Mesothelial cell of epicardium (in vitro differentiated cells): ENCODE results near the gene DLL3. TPM values are rescaled to one million over a fixed set of nuclear protein-coding genes. Genes with fewer than 3 reads are reported as not detected.

Experiments
- DNase-seq, 2 experiments: peaks; one replicate each; pipeline ENCODE4 v3.0.0; 2021; ENCODE audit warnings: low spot score in 2 of 2; ENCODE audit not compliant: unreplicated experiment in 2 of 2
- H3K27ac Mint-ChIP-seq: 2 replicates; pipeline ENCODE4 v1.8.0; 2021; ENCODE audit warnings: mixed read lengths
- H3K27me3 Mint-ChIP-seq: 2 replicates; pipeline ENCODE4 v1.8.0; 2021; ENCODE audit warnings: low read depth, mixed read lengths
- H3K36me3 Mint-ChIP-seq: 2 replicates; pipeline ENCODE4 v1.8.0; 2021; ENCODE audit warnings: mixed read lengths
- H3K4me1 Mint-ChIP-seq: 2 replicates; pipeline ENCODE4 v1.8.0; 2021; ENCODE audit warnings: mixed read lengths
- H3K4me3 Mint-ChIP-seq: 2 replicates; pipeline ENCODE4 v1.8.0; 2021; ENCODE audit warnings: mild to moderate bottlenecking, moderate library complexity, mixed read lengths
- H3K9me3 Mint-ChIP-seq: 2 replicates; pipeline ENCODE4 v1.8.0; 2021; ENCODE audit warnings: mixed read lengths
- CTCF ChIP-seq: fragments of 200-600 bp; sonication (generic); IDR thresholded peaks from one replicate; pipeline ENCODE4 v1.5.0; 2021; ENCODE audit warnings: antibody characterized with exemption; ENCODE audit not compliant: unreplicated experiment
- total RNA-seq: library from RNA; stranded (reverse); gene quantifications from 3 replicates; pipeline ENCODE4 v1.2.1, GENCODE V29; 2021

The DLL3 gene
- total RNA-seq, 1 donor from 2014 or later: 0.40 TPM

DNA sequence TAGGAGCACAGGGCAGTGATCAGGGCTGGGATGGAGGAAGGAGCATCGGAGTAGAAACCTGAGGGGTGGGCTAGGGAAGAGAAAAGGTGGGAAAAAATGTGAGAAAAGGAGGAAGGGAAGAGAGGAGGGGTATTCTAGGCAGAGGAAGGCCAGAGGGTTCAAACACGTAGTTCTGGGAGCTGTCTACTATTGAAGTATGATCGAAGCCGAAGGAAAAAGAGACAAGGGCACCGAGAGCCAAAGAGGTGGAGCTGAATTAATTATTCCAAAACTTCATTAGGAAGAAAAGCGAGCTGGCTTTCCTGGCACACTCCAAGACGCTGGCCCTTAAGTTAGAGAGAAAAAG, 7.8 kb downstream of the DLL3 start:
- Mint-ChIP-seq H3K27ac (no peak overlapping the region), H3K9me3 (no peaks in the 10 kb centered on the region), H3K4me3 (peak overlapping the region; percentile 46), H3K36me3 (no peaks in the 10 kb centered on the region), H3K27me3 (peaks cover 84% of the 10 kb centered on the region), H3K4me1 (peaks cover 6% of the 10 kb centered on the region)
- DNase-seq: no peak
- no peak for TF ChIP-seq CTCF

GRCh38 chr19:39506944-39507714, 8.4 kb downstream of the DLL3 start:
- Mint-ChIP-seq H3K4me3 (peak overlapping the region; percentile 65), H3K36me3 (no peaks in the 10 kb centered on the region), H3K4me1 (peaks cover 6% of the 10 kb centered on the region), H3K27me3 (peaks cover 81% of the 10 kb centered on the region), H3K9me3 (no peaks in the 10 kb centered on the region), H3K27ac (no peak overlapping the region)
- TF ChIP-seq CTCF: no peak
- peak; percentile 39 to 71 for DNase-seq

GRCh38 chr19:39507715-39508364, 9.1 kb downstream of the DLL3 start:
- peak overlapping the region; percentile 65 for H3K4me3 Mint-ChIP-seq
- H3K27me3 Mint-ChIP-seq: peaks cover 84% of the 10 kb centered on the region
- H3K4me1 Mint-ChIP-seq: peaks cover 6% of the 10 kb centered on the region
- H3K9me3 Mint-ChIP-seq: no peaks in the 10 kb centered on the region
- DNase-seq: no peak
- H3K36me3 Mint-ChIP-seq: no peaks in the 10 kb centered on the region
- H3K27ac Mint-ChIP-seq: no peak overlapping the region
- TF ChIP-seq CTCF: no peak

- no peak for TF ChIP-seq CTCF
- Mint-ChIP-seq H3K27ac (no peak overlapping the region), H3K27me3 (peaks cover 84% of the 10 kb centered on the region), H3K36me3 (no peaks in the 10 kb centered on the region), H3K9me3 (no peaks in the 10 kb centered on the region), H3K4me3 (no peak overlapping the region), H3K4me1 (peaks cover 6% of the 10 kb centered on the region)
- no peak for DNase-seq
Measured at GRCh38 chr19:39508629-39509028, 9.9 kb downstream of the DLL3 start.

DNA sequence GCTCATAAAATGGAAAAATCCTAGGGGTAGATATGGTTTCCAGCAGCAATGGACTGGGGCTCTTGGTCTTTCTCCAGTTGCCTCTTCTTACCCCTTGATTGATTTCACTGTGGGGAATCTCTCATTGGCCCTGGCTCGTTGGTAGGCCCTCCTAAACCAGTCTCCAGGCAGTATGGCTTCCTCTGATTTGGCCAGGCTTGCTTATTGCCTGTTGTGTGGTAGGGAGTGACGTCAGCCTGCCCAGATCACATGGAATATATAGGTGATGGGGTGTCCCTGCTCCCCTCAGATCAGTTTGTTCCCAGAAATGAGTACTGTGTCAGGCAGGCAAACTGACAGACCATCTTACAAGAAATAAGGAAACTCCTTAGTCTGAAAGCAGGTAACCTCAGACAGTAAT, 10.5 kb downstream of the DLL3 start:
- no peak for DNase-seq
- H3K27ac Mint-ChIP-seq: no peak overlapping the region
- no peaks in the 10 kb centered on the region for H3K9me3 Mint-ChIP-seq
- peaks cover 84% of the 10 kb centered on the region for H3K27me3 Mint-ChIP-seq
- no peak for TF ChIP-seq CTCF
- H3K4me3 Mint-ChIP-seq: no peak overlapping the region
- no peaks in the 10 kb centered on the region for H3K36me3 Mint-ChIP-seq
- peaks cover 6% of the 10 kb centered on the region for H3K4me1 Mint-ChIP-seq
